CD14-positive monocyte (primary cell): ENCODE data around the gene PAPPA. TPM values are rescaled to one million over a fixed set of nuclear protein-coding genes. Genes with fewer than 3 reads are reported as not detected.

Experiments used
- DNase-seq, 3 donors: peaks; one replicate each; pipeline ENCODE4 v3.0.0-alpha.2; 2011 to 2022
- H2AFZ ChIP-seq: 2 replicates; pipeline ENCODE4 v1.6.0; 2012; ENCODE audit warnings: mild to moderate bottlenecking, low read depth, low read length, inconsistent platforms; ENCODE audit not compliant: insufficient read depth, poor library complexity, severe bottlenecking
- H3K27ac ChIP-seq, 2 donors: 1 replicate in 1 of 2; 2 replicates in 1 of 2; pipeline ENCODE4 v1.5.1; 2012 to 2013; ENCODE audit warnings: low read length in 2 of 2, control low read depth in 1 of 2, inconsistent platforms in 1 of 2, low read depth in 1 of 2, mild to moderate bottlenecking in 1 of 2
- H3K27me3 ChIP-seq, 2 donors: one replicate each; pipeline versions ENCODE4 v1.6.0 to v1.6.1; 2011 to 2013; ENCODE audit warnings: low read length in 2 of 2; ENCODE audit not compliant: control insufficient read depth in 2 of 2, insufficient read depth in 2 of 2
- H3K36me3 ChIP-seq, 2 donors: replicated peaks in 1 of 2; 1 replicate in 1 of 2; 2 replicates in 1 of 2; pipeline versions ENCODE4 v1.5.1 to v1.6.1; 2012 to 2013; ENCODE audit warnings: low read length in 2 of 2, control low read depth in 1 of 2, inconsistent platforms in 1 of 2, mild to moderate bottlenecking in 1 of 2; ENCODE audit not compliant: insufficient read depth in 2 of 2, control insufficient read depth in 1 of 2
- H3K4me1 ChIP-seq, 2 donors: 1 replicate in 1 of 2; 2 replicates in 1 of 2; pipeline versions ENCODE4 v1.5.1 to v1.6.1; 2012 to 2013; ENCODE audit warnings: low read length in 2 of 2, control low read depth in 1 of 2, inconsistent platforms in 1 of 2, mild to moderate bottlenecking in 1 of 2, moderate library complexity in 1 of 2; ENCODE audit not compliant: insufficient read depth in 2 of 2, control insufficient read depth in 1 of 2
- H3K4me2 ChIP-seq: replicated peaks from 2 replicates; pipeline ENCODE3; 2012; ENCODE audit warnings: low read length, moderate library complexity, mild to moderate bottlenecking; ENCODE audit not compliant: poor library complexity, severe bottlenecking; ENCODE audit errors: extremely low read depth
- H3K4me3 ChIP-seq, 3 experiments: fragments of 200-600 bp in 1 of 3; sonication (generic) in 1 of 3; replicated peaks in 1 of 3; 1 replicate in 2 of 3; 2 replicates in 1 of 3; pipeline ENCODE4 v1.5.1; 2011 to 2013; ENCODE audit warnings: low read length in 3 of 3, mild to moderate bottlenecking in 3 of 3, control low read depth in 2 of 3, low read depth in 2 of 3, inconsistent platforms in 1 of 3, moderate library complexity in 1 of 3
- H3K79me2 ChIP-seq: 2 replicates; pipeline ENCODE4 v1.6.0; 2012; ENCODE audit warnings: mild to moderate bottlenecking, control low read depth, inconsistent platforms, low read length, moderate library complexity; ENCODE audit not compliant: insufficient read depth
- H3K9ac ChIP-seq: 2 replicates; pipeline ENCODE4 v1.6.0; 2017; ENCODE audit warnings: low read length, mild to moderate bottlenecking; ENCODE audit not compliant: insufficient read depth, poor library complexity, severe bottlenecking
- H3K9me3 ChIP-seq, 2 donors: replicated peaks in 1 of 2; 1 replicate in 1 of 2; 2 replicates in 1 of 2; pipeline versions ENCODE4 v1.5.1 to v1.6.1; 2012 to 2013; ENCODE audit warnings: low read length in 2 of 2, control low read depth in 1 of 2; ENCODE audit not compliant: control insufficient read depth in 1 of 2, insufficient read depth in 1 of 2
- H4K20me1 ChIP-seq: 2 replicates; pipeline ENCODE4 v1.6.0; 2012; ENCODE audit warnings: mild to moderate bottlenecking, low read length, control low read depth, moderate library complexity; ENCODE audit not compliant: insufficient read depth
- H3K27ac Mint-ChIP-seq, 7 donors: one replicate each; pipeline ENCODE4 v1.8.0; 2020; ENCODE audit warnings: mild to moderate bottlenecking in 7 of 7, mixed read lengths in 7 of 7, moderate library complexity in 6 of 7, inconsistent platforms in 2 of 7
- H3K27me3 Mint-ChIP-seq, 3 donors: one replicate each; pipeline ENCODE4 v1.8.0; 2021 to 2022; ENCODE audit warnings: low read depth in 3 of 3, mild to moderate bottlenecking in 3 of 3, mixed read lengths in 3 of 3, moderate library complexity in 3 of 3, inconsistent platforms in 1 of 3
- H3K36me3 Mint-ChIP-seq, 2 donors: one replicate each; pipeline ENCODE4 v1.8.0; 2020; ENCODE audit warnings: mixed read lengths in 2 of 2, inconsistent platforms in 1 of 2, mild to moderate bottlenecking in 1 of 2
- H3K4me1 Mint-ChIP-seq: one replicate; pipeline ENCODE4 v1.8.0; 2020; ENCODE audit warnings: mild to moderate bottlenecking, mixed read lengths
- H3K4me3 Mint-ChIP-seq, 2 donors: one replicate each; pipeline ENCODE4 v1.8.0; 2020; ENCODE audit warnings: mild to moderate bottlenecking in 2 of 2, mixed read lengths in 2 of 2, moderate library complexity in 1 of 2
- H3K9me3 Mint-ChIP-seq, 7 donors: one replicate each; pipeline ENCODE4 v1.8.0; 2020 to 2022; ENCODE audit warnings: mixed read lengths in 7 of 7, mild to moderate bottlenecking in 6 of 7, moderate library complexity in 6 of 7, inconsistent platforms in 2 of 7
- CTCF ChIP-seq: fragments of 200-600 bp; IDR thresholded peaks from one replicate; pipeline ENCODE4 v1.8.0; 2022; ENCODE audit warnings: antibody characterized with exemption, mild to moderate bottlenecking
- WGBS: methylation state at CpG from one replicate; pipeline ENCODE4 v1.1.5; 2013; ENCODE audit warnings: missing lambda C conversion rate; ENCODE audit not compliant: insufficient coverage; 5-methylcytosine and 5-hydroxymethylcytosine counted together
- intact Hi-C, 2 donors: fragments of 100-400 bp; cut with micrococcal nuclease; formaldehyde crosslinking; loops; one replicate each; pipeline versions ENCODE4 v1.15.0 to v1.15.1; 2023
- polyA plus RNA-seq, 3 donors: library from polyadenylated mRNA; depleted of rRNA in 1 of 3; unstranded in 2 of 3; stranded (reverse) in 1 of 3; fragments of 300-500 nt in 2 of 3; fragments of >200 nt in 1 of 3; fragmentation: Illumina TruSeq in 2 of 3; gene quantifications; 1 replicate in 2 of 3; 2 replicates in 1 of 3; pipeline ENCODE4 v1.2.3, GENCODE V29; 2012 to 2021

The PAPPA gene
- polyA plus RNA-seq, 3 donors: not detected

GRCh38 chr9:116271340-116271739 lies 117.7 kb downstream of the PAPPA start:
- no peak overlapping the region for H3K4me2 ChIP-seq
- H3K27ac Mint-ChIP-seq: no peak overlapping the region
- no peaks in the 10 kb centered on the region for H3K27me3 ChIP-seq
- 63% methylated on average over 1 of the region's 7 CpGs for WGBS
- no peaks in the 10 kb centered on the region for H3K4me1 Mint-ChIP-seq
- peaks cover 0 to 1% (median 0%) of the 10 kb centered on the region in 3 donors for H3K27me3 Mint-ChIP-seq
- no peak overlapping the region for H3K27ac ChIP-seq
- no peak overlapping the region for H3K4me3 ChIP-seq
- no peak for DNase-seq
- no peak overlapping the region for H3K9ac ChIP-seq
- H4K20me1 ChIP-seq: no peaks in the 10 kb centered on the region
- peaks cover 0 to 2% (median 0%) of the 10 kb centered on the region in 7 donors for H3K9me3 Mint-ChIP-seq
- no peaks in the 10 kb centered on the region for H3K36me3 Mint-ChIP-seq
- H3K4me3 Mint-ChIP-seq: no peak overlapping the region
- no peaks in the 10 kb centered on the region for H3K79me2 ChIP-seq
- H3K36me3 ChIP-seq: no peaks in the 10 kb centered on the region
- intact Hi-C loops: no loop called here
- TF ChIP-seq CTCF: no peak
- H3K4me1 ChIP-seq: no peaks in the 10 kb centered on the region
- no peak overlapping the region for H2AFZ ChIP-seq
- H3K9me3 ChIP-seq: no peaks in the 10 kb centered on the region

GRCh38 chr9:116271991-116272390 lies 118.4 kb downstream of the PAPPA start:
- H3K4me1 Mint-ChIP-seq: no peaks in the 10 kb centered on the region
- TF ChIP-seq CTCF: no peak
- H3K27ac ChIP-seq: no peak overlapping the region
- no peak overlapping the region for H3K27ac Mint-ChIP-seq
- H3K4me3 Mint-ChIP-seq: no peak overlapping the region
- DNase-seq: no peak
- H3K36me3 ChIP-seq: no peaks in the 10 kb centered on the region
- H3K79me2 ChIP-seq: no peaks in the 10 kb centered on the region
- H3K9ac ChIP-seq: no peak overlapping the region
- no peak overlapping the region for H3K4me2 ChIP-seq
- no peak overlapping the region for H3K4me3 ChIP-seq
- no peaks in the 10 kb centered on the region for H3K27me3 ChIP-seq
- 40% methylated on average over 1 of the region's 5 CpGs for WGBS
- H3K36me3 Mint-ChIP-seq: no peaks in the 10 kb centered on the region
- intact Hi-C loops: no loop called here
- H3K4me1 ChIP-seq: no peaks in the 10 kb centered on the region
- no peaks in the 10 kb centered on the region for H3K9me3 ChIP-seq
- no peak overlapping the region for H2AFZ ChIP-seq
- peaks cover 0 to 4% (median 0%) of the 10 kb centered on the region in 7 donors for H3K9me3 Mint-ChIP-seq
- peaks cover 0 to 1% (median 0%) of the 10 kb centered on the region in 3 donors for H3K27me3 Mint-ChIP-seq
- no peaks in the 10 kb centered on the region for H4K20me1 ChIP-seq
